ENCODE results near the gene PAX4. TPM values are rescaled to one million over a fixed set of nuclear protein-coding genes. Genes with fewer than 3 reads are reported as not detected.
A peak's percentile ranks its signal among the peaks of the same experiment; 100 is the strongest.

Gene PAX4
- total and polyA plus RNA-seq, 9 of the 15 experiments (the other 6 are each of a cell fraction or from before 2014, with no cell fraction given): not detected

- no peak for TF ChIP-seq ZBTB33 (CRISPR knock-in tag; IDR thresholded peaks at IDR 0.05)
- TF ChIP-seq ZC3H8 (IDR thresholded peaks at IDR 0.05): no peak
- peak; percentile 87 for TF ChIP-seq BHLHE40 (IDR thresholded peaks at IDR 0.05; ENCODE audit: low read length)
- TF ChIP-seq THRB (CRISPR knock-in tag; conservative IDR thresholded peaks at IDR 0.05): no peak
- TF ChIP-seq SREBF2 (CRISPR knock-in tag; IDR thresholded peaks at IDR 0.05): no peak
- peak; percentile 49; the same call in 1 of the 2 replicates for TF ChIP-seq ETS1 (conservative IDR thresholded peaks at IDR 0.05; ENCODE audit: control insufficient read depth, low read depth, low read length)
- TF ChIP-seq TOE1 (IDR thresholded peaks at IDR 0.05; ENCODE audit: borderline replicate concordance): no peak
- TF ChIP-seq TOE1 (CRISPR knock-in tag; IDR thresholded peaks at IDR 0.05; ENCODE audit: borderline replicate concordance, low read depth): no peak
- peak; percentile 81 for TF ChIP-seq TAF1 (IDR thresholded peaks at IDR 0.05; ENCODE audit: control insufficient read depth, extremely low read depth, insufficient read depth, low read length, severe bottlenecking)
- no peak for TF ChIP-seq PRDM10 (IDR thresholded peaks at IDR 0.05; ENCODE audit: partially characterized antibody)
- no peak; the same call in 1 of the 2 replicates for TF ChIP-seq HLTF (IDR thresholded peaks at IDR 0.05)
- TF ChIP-seq LCOR (CRISPR knock-in tag; IDR thresholded peaks at IDR 0.05): 0 out of 2 replicates have a peak, but pooled peaks have one; percentile 17
- 0 out of 2 replicates have a peak, but pooled peaks have one; percentile 31 for TF ChIP-seq PML (IDR thresholded peaks at IDR 0.05; ENCODE audit: low read length)
- TF ChIP-seq ELK1 (CRISPR knock-in tag; IDR thresholded peaks at IDR 0.05): no peak
- peak; percentile 73; the same call in 1 of the 2 replicates for TF ChIP-seq ZBTB12 (CRISPR knock-in tag; IDR thresholded peaks at IDR 0.05)
- TF ChIP-seq RNF2 (IDR thresholded peaks at IDR 0.05): no peak
- peak; percentile 26 for TF ChIP-seq RBM22 (IDR thresholded peaks at IDR 0.05; ENCODE audit: low read depth, low read length, poor library complexity, severe bottlenecking)
These were observed 29.8 kb downstream of the PAX4 start, which contains the start of gene ARF5 (continued) for GRCh38 chr7:127588019-127588696.

Data from K562 (cell line).